Heart left ventricle (tissue), 13 donors: ENCODE data around the gene POLR2J2.
"Not testable (repeated sequence)": the region's sequence is repeated elsewhere in the genome, so short reads cannot be mapped to it uniquely, and the experiment has no call there.

Experiments
- CTCF ChIP-seq, 12 donors: fragments of 200-600 bp; sonication (generic) in 4 of 12; IDR thresholded peaks; one replicate each; pipeline versions ENCODE4 v1.5.0 to v1.8.0; 2018 to 2022; ENCODE audit warnings: antibody characterized with exemption in 12 of 12, mild to moderate bottlenecking in 5 of 12
- POLR2A ChIP-seq, 2 donors: fragments of 450-650 bp; IDR thresholded peaks; one replicate each; pipeline ENCODE4 v1.6.1; 2017; ENCODE audit warnings: antibody characterized with exemption in 2 of 2, mild to moderate bottlenecking in 2 of 2, moderate library complexity in 2 of 2
- donor health status: ischemic (EF 13 %, LVEDD 7.1; RV severe dilation, severe dysfunction).
- donor health status: DM: no; HTN: yes; CAD: no.
- donor health status: DM: no; HTN: no; CAD: no.
- donor health status: ischemic (EF 25% LVEDD 6.9; RV normal size, moderate dysfunction).
- donor health status: ischemic (EF 25% LVEDD 5.7; RV mildly dilated, moderate dysfunction).
- donor health status: ischemic (EF 35%, LVEDD 5.7; RV mildly dilated, moderate dysfunction).
- donor health status: nonischemic (EF 11% LVEDD 7.7; RV severe dilation, severe dysfunction).
- donor health status: DM: yes; HTN: yes; CAD: no.
- donor health status: PGD.
- donor health status: ischemic (EF 29% LVEDD 5.4; RV normal size, mild dysfunction).
- donor health status: nonischemic (EF 23%, LVEDD 6.1; RV moderate dilation, normal function).

GRCh38 chr7:102671166-102671955, at the start of gene POLR2J2:
- TF ChIP-seq CTCF (IDR thresholded peaks at IDR 0.05): peak in 2 of 12 donors; percentile 15 to 30
- not testable (repeated sequence) for TF ChIP-seq POLR2A (IDR thresholded peaks at IDR 0.05)
